Measurements from ENCODE around the gene NFKB2. TPM values are rescaled to one million over a fixed set of nuclear protein-coding genes. Genes with fewer than 3 reads are reported as not detected.

Gene NFKB2
- total and polyA plus RNA-seq, 4 experiments from 2014 or later = 6.6 to 147 (median 85.7) TPM

DNA sequence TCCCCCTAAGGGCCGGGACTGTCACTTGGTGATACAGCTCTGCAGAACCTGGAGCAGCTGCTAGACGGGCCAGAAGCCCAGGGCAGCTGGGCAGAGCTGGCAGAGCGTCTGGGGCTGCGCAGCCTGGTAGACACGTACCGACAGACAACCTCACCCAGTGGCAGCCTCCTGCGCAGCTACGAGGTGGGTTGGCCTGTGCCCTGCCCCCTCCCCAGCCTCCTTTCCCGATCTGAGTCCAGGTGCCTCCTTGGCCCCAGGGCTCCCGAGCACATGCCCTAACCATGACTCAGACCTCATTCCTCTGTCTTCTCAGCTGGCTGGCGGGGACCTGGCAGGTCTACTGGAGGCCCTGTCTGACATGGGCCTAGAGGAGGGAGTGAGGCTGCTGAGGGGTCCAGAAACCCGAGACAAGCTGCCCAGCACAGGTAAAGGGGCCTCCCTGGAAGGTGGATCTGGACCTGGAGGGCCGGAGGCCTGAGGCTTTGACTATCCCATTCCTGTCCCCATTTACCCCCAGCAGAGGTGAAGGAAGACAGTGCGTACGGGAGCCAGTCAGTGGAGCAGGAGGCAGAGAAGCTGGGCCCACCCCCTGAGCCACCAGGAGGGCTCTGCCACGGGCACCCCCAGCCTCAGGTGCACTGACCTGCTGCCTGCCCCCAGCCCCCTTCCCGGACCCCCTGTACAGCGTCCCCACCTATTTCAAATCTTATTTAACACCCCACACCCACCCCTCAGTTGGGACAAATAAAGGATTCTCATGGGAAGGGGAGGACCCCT, 6.4 kb downstream of the NFKB2 start:
- POLR2A ChIA-PET (ENCODE audit: partially characterized antibody) = interaction anchor here (0.8 to 5.5 kb wide), 4 partner anchors 7 to 49 kb away, joined by 4 to 41 read pairs (median 24); partner anchors contain the start of genes C10orf95, CUEDC2, FBXL15 and NFKB2
- Histone ChIP-seq H3K4me3 (ENCODE audit: low read length in 2 of 2) (no peak overlapping the region), H3K4me1 (ENCODE audit: insufficient read depth, low read length) (peaks cover 32% of the 10 kb centered on the region), H3K9me3 (ENCODE audit: control insufficient read depth in 1 of 2, low read length in 2 of 2) (no peaks in the 10 kb centered on the region), H3K36me3 (ENCODE audit: insufficient read depth, low read length) (peaks cover 33% of the 10 kb centered on the region), H3K27ac (ENCODE audit: low read depth, low read length) (no peak overlapping the region), H3K27me3 (ENCODE audit: insufficient read depth, low read length) (no peaks in the 10 kb centered on the region)
- Mint-ChIP-seq H3K27ac (peak overlapping the region in 2 of 7 donors; percentile 68 to 77), H3K27me3 (peaks cover 0 to 4% of the 10 kb centered on the region in 2 donors), H3K36me3 (peaks cover 7 to 46% of the 10 kb centered on the region in 2 donors), H3K9me3 (peaks cover 0 to 2% (median 0%) of the 10 kb centered on the region in 8 donors), H3K4me3 (peak overlapping the region in 1 of 8 donors; percentile 29), H3K4me1 (peaks cover 14 to 61% (median 23%) of the 10 kb centered on the region in 4 donors)
- no peak for DNase-seq
- CTCF ChIA-PET (ENCODE audit: partially characterized antibody) = interaction anchor here (0.7 to 10.3 kb wide), 5 partner anchors 9 to 171 kb away, joined by 3 to 88 read pairs (median 6); partner anchors contain the start of gene FBXL15
- intact Hi-C loops (cut with micrococcal nuclease) = no loop called here

DNA sequence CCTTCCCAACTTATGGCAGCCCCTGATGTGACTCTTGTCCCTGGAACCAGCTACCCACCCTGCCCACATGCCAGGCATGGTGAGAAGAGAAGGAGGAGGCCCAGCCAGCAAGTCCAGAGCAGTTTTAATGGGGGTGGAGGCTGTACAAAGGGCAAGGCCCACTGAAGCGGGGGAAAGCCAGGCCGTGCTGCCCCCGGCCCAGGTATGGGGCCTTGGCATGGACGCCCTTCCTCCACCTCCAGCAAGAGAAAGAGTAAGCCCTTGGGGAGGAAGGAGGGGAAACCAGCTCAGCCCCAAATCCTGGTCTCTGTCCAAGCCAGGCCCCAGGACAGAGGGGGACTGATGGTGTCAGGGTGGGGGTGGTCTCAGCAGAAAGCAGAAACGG, 7.0 kb downstream of the NFKB2 start:
- peak overlapping the region in 3 of 7 donors; percentile 12 to 68 (median 55) for H3K27ac Mint-ChIP-seq
- peak overlapping the region in 1 of 8 donors; percentile 29 for H3K4me3 Mint-ChIP-seq
- peaks cover 7 to 42% of the 10 kb centered on the region in 2 donors for H3K36me3 Mint-ChIP-seq
- no peak overlapping the region for H3K27ac ChIP-seq (ENCODE audit: low read depth, low read length)
- no peak for DNase-seq
- no peak overlapping the region for H3K4me3 ChIP-seq (ENCODE audit: low read length in 2 of 2)
- POLR2A ChIA-PET (ENCODE audit: partially characterized antibody) = interaction anchor here (0.7 to 5.5 kb wide), 7 partner anchors 7 to 165 kb away, joined by 3 to 41 read pairs (median 4); partner anchors contain the start of genes C10orf95, CUEDC2, FBXL15 and NFKB2
- CTCF ChIA-PET (ENCODE audit: partially characterized antibody) = interaction anchor here (0.6 to 10.3 kb wide), 7 partner anchors 9 to 173 kb away, joined by 3 to 88 read pairs (median 9); partner anchors contain the start of genes FBXL15 and NFKB2
- peaks cover 0 to 6% of the 10 kb centered on the region in 2 donors for H3K27me3 Mint-ChIP-seq
- peaks cover 11 to 61% (median 20%) of the 10 kb centered on the region in 4 donors for H3K4me1 Mint-ChIP-seq
- H3K9me3 Mint-ChIP-seq = peaks cover 0 to 2% (median 0%) of the 10 kb centered on the region in 8 donors
- H3K27me3 ChIP-seq (ENCODE audit: insufficient read depth, low read length) = no peaks in the 10 kb centered on the region
- intact Hi-C loops (cut with micrococcal nuclease) = no loop called here
- H3K4me1 ChIP-seq (ENCODE audit: insufficient read depth, low read length) = peaks cover 28% of the 10 kb centered on the region
- peaks cover 30% of the 10 kb centered on the region for H3K36me3 ChIP-seq (ENCODE audit: insufficient read depth, low read length)
- no peaks in the 10 kb centered on the region for H3K9me3 ChIP-seq (ENCODE audit: control insufficient read depth in 1 of 2, low read length in 2 of 2)

GRCh38 chr10:102403115-102403514, 7.6 kb downstream of the NFKB2 start:
- Mint-ChIP-seq H3K27ac (peak overlapping the region in 3 of 7 donors; percentile 41 to 95 (median 42)), H3K27me3 (peaks cover 0 to 8% of the 10 kb centered on the region in 2 donors), H3K4me1 (peaks cover 6 to 61% (median 19%) of the 10 kb centered on the region in 4 donors), H3K4me3 (no peak overlapping the region), H3K9me3 (peaks cover 0 to 2% (median 0%) of the 10 kb centered on the region in 8 donors), H3K36me3 (peaks cover 3 to 36% of the 10 kb centered on the region in 2 donors)
- Histone ChIP-seq H3K27ac (ENCODE audit: low read depth, low read length) (no peak overlapping the region), H3K27me3 (ENCODE audit: insufficient read depth, low read length) (no peaks in the 10 kb centered on the region), H3K36me3 (ENCODE audit: insufficient read depth, low read length) (peaks cover 24% of the 10 kb centered on the region), H3K9me3 (ENCODE audit: control insufficient read depth in 1 of 2, low read length in 2 of 2) (no peaks in the 10 kb centered on the region), H3K4me1 (ENCODE audit: insufficient read depth, low read length) (peaks cover 23% of the 10 kb centered on the region), H3K4me3 (ENCODE audit: low read length in 2 of 2) (no peak overlapping the region)
- no peak for DNase-seq
- POLR2A ChIA-PET (ENCODE audit: partially characterized antibody) = interaction anchor here (0.7 to 5.5 kb wide), 7 partner anchors 8 to 165 kb away, joined by 3 to 41 read pairs (median 4); partner anchors contain the start of genes C10orf95, FBXL15 and NFKB2
- intact Hi-C loops (cut with micrococcal nuclease) = no loop called here
- CTCF ChIA-PET (ENCODE audit: partially characterized antibody) = interaction anchor here (0.6 to 3.9 kb wide), 10 partner anchors 9 to 176 kb away, joined by 3 to 28 read pairs (median 4); partner anchors contain the start of genes FBXL15 and NFKB2

DNA sequence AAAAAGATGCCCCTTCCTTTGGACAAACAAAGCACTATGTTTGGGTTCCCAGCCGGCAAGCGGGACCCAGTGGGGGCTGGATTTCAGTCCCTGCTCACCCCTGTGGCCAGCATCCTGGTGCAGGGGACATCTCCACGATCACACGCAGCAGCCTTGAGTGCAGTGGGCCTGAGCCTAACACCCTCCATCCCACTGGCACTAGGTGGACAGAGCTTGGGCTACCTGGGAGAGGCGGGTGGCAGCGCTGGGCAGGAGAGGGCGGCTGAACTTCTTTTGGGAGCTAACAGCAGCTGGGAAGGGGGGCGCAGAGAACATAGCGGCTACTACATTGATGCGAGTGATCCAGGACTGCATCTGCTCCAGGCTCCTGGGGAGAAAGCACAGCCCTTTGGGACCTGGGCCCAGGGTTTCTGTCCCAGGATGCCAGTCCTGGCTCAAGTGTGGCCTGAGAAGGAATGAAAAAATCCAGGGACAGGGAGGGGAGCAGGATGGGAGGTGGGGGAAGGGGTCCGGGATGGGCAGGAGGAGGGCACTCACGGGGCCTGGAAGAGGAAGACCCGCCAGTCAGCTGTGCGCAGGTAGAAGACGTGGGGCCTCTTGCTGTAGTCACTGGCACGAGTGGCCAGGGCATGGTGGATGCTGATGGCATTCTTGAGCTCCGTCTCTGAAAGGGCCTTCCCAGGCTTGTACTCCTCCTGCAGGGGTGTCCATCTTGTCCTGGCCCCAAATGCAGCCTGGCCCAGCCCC, 9.0 kb downstream of the NFKB2 start:
- CTCF ChIA-PET (ENCODE audit: partially characterized antibody) = interaction anchor here (1.0 to 3.9 kb wide), 8 partner anchors 8 to 177 kb away, joined by 3 to 28 read pairs (median 4); partner anchors contain the start of gene NFKB2
- H3K9me3 ChIP-seq (ENCODE audit: control insufficient read depth in 1 of 2, low read length in 2 of 2) = no peaks in the 10 kb centered on the region
- peak in 1 of 5 donors; percentile 38 for DNase-seq
- Mint-ChIP-seq H3K4me1 (peaks cover 9 to 57% (median 17%) of the 10 kb centered on the region in 4 donors), H3K27ac (peak overlapping the region in 5 of 7 donors; percentile 4 to 95 (median 42)), H3K36me3 (peaks cover 0 to 25% of the 10 kb centered on the region in 2 donors), H3K9me3 (no peaks in the 10 kb centered on the region), H3K4me3 (no peak overlapping the region), H3K27me3 (peaks cover 2 to 14% of the 10 kb centered on the region in 2 donors)
- H3K4me1 ChIP-seq (ENCODE audit: insufficient read depth, low read length) = peaks cover 16% of the 10 kb centered on the region
- POLR2A ChIA-PET (ENCODE audit: partially characterized antibody) = interaction anchor here (0.7 to 5.5 kb wide), 7 partner anchors 9 to 57 kb away, joined by 3 to 30 read pairs (median 4); partner anchors contain the start of genes CUEDC2, FBXL15 and NFKB2
- H3K27me3 ChIP-seq (ENCODE audit: insufficient read depth, low read length) = peaks cover 2% of the 10 kb centered on the region
- peaks cover 21% of the 10 kb centered on the region for H3K36me3 ChIP-seq (ENCODE audit: insufficient read depth, low read length)
- H3K27ac ChIP-seq (ENCODE audit: low read depth, low read length) = no peak overlapping the region
- intact Hi-C loops (cut with micrococcal nuclease) = no loop called here
- H3K4me3 ChIP-seq (ENCODE audit: low read length in 2 of 2) = no peak overlapping the region

- Mint-ChIP-seq H3K36me3 (peaks cover 0 to 24% of the 10 kb centered on the region in 2 donors), H3K27ac (peak overlapping the region in 3 of 7 donors; percentile 42 to 95 (median 57)), H3K4me1 (peaks cover 11 to 57% (median 19%) of the 10 kb centered on the region in 4 donors), H3K27me3 (peaks cover 8 to 20% of the 10 kb centered on the region in 2 donors), H3K9me3 (no peaks in the 10 kb centered on the region), H3K4me3 (peak overlapping the region in 2 of 8 donors; percentile 35 to 57)
- Histone ChIP-seq H3K36me3 (ENCODE audit: insufficient read depth, low read length) (peaks cover 20% of the 10 kb centered on the region), H3K4me1 (ENCODE audit: insufficient read depth, low read length) (peaks cover 16% of the 10 kb centered on the region), H3K9me3 (ENCODE audit: control insufficient read depth in 1 of 2, low read length in 2 of 2) (no peaks in the 10 kb centered on the region), H3K27ac (ENCODE audit: low read depth, low read length) (no peak overlapping the region), H3K27me3 (ENCODE audit: insufficient read depth, low read length) (peaks cover 8% of the 10 kb centered on the region), H3K4me3 (ENCODE audit: low read length in 2 of 2) (no peak overlapping the region)
- POLR2A ChIA-PET (ENCODE audit: partially characterized antibody) = interaction anchor here (0.7 to 5.5 kb wide), 6 partner anchors 10 to 27 kb away, joined by 3 to 30 read pairs (median 4); partner anchors contain the start of genes CUEDC2, FBXL15 and NFKB2
- peak in 1 of 5 donors; percentile 38 for DNase-seq
- intact Hi-C loops (cut with micrococcal nuclease) = no loop called here
- CTCF ChIA-PET (ENCODE audit: partially characterized antibody) = interaction anchor here (1.6 to 3.9 kb wide), 2 partner anchors 11 to 17 kb away, joined by 6 to 28 read pairs; partner anchors contain the start of gene NFKB2
Observed at GRCh38 chr10:102405108-102405571, 9.6 kb downstream of the NFKB2 start.

- peaks cover 0 to 21% of the 10 kb centered on the region in 2 donors for H3K36me3 Mint-ChIP-seq
- H3K9me3 Mint-ChIP-seq = no peaks in the 10 kb centered on the region
- ChIA-PET CTCF (ENCODE audit: partially characterized antibody) (interaction anchor here (1.6 to 3.9 kb wide), 2 partner anchors 12 to 18 kb away, joined by 6 to 28 read pairs; partner anchors contain the start of gene NFKB2), POLR2A (ENCODE audit: partially characterized antibody) (interaction anchor here (1.2 to 5.5 kb wide), 3 partner anchors 11 to 27 kb away, joined by 4 to 30 read pairs (median 4); partner anchors contain the start of genes CUEDC2, FBXL15 and NFKB2)
- peak in 1 of 5 donors; percentile 36 for DNase-seq
- H3K4me3 Mint-ChIP-seq = peak overlapping the region in 4 of 8 donors; percentile 17 to 57 (median 32)
- Histone ChIP-seq H3K9me3 (ENCODE audit: control insufficient read depth in 1 of 2, low read length in 2 of 2) (no peaks in the 10 kb centered on the region), H3K36me3 (ENCODE audit: insufficient read depth, low read length) (peaks cover 15% of the 10 kb centered on the region), H3K4me1 (ENCODE audit: insufficient read depth, low read length) (peaks cover 16% of the 10 kb centered on the region), H3K27me3 (ENCODE audit: insufficient read depth, low read length) (peaks cover 11% of the 10 kb centered on the region), H3K27ac (ENCODE audit: low read depth, low read length) (no peak overlapping the region), H3K4me3 (ENCODE audit: low read length in 2 of 2) (no peak overlapping the region)
- H3K27ac Mint-ChIP-seq = peak overlapping the region in 4 of 7 donors; percentile 36 to 95 (median 51)
- intact Hi-C loops (cut with micrococcal nuclease) = no loop called here
- H3K4me1 Mint-ChIP-seq = peaks cover 11 to 53% (median 18%) of the 10 kb centered on the region in 4 donors
- peaks cover 9 to 21% of the 10 kb centered on the region in 2 donors for H3K27me3 Mint-ChIP-seq
Observed at GRCh38 chr10:102405632-102406031, 10.1 kb downstream of the NFKB2 start.
